Measurements from ENCODE around the gene ENOX1.

GRCh38 chr13:43239275-43239840 lies 547.4 kb downstream of the ENOX1 start:
- no peak for TF ChIP-seq EZH2 (IDR thresholded peaks at IDR 0.05)
- TF ChIP-seq POLR2AphosphoS5 (IDR thresholded peaks at IDR 0.05; ENCODE audit: borderline replicate concordance, low read depth, low read length) = no peak
- no peak for TF ChIP-seq FOXP2 (optimal IDR thresholded peaks at IDR 0.05; ENCODE audit: control extremely low read depth, extremely low read length, insufficient read depth)

Measured in SK-N-MC (cell line).